NCI-H2171 (cell line): ENCODE data around the gene IRF4.

ENCODE experiments used
- DNase-seq: peaks from one replicate; lab custom pipeline; 2025; lab: John Stamatoyannopoulos, UW

Gene IRF4

GRCh38 chr6:353642-354614 lies 37.6 kb upstream of the IRF4 start:
- no peak for DNase-seq

GRCh38 chr6:354631-355280 lies 36.8 kb upstream of the IRF4 start:
- no peak for DNase-seq

- DNase-seq: no peak
Observed at GRCh38 chr6:355373-356208, 36.0 kb upstream of the IRF4 start.

DNA sequence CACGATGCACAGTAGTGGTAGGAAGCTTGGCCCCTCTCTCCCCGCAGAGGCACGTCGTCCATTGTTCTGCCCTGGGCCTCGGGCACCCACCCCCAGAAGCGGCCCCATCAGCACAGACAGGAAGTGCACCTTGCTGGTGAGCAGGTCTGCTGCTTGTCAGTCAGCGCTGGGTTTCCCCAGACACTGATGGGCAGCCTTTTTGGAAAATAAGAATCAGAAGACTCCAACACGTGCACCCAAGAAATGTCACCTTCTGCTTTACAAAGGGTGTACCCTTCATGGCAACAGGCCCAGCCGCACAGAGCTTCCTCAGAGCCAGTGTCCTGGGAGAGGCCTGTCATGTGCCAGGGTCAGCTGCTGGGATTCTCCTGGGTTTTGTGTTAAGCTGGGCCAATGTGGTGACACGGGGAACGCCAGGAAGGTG lies 34.7 kb upstream of the IRF4 start:
- DNase-seq: no peak

- DNase-seq: no peak
Observed at GRCh38 chr6:357261-357790, 34.2 kb upstream of the IRF4 start.

DNA sequence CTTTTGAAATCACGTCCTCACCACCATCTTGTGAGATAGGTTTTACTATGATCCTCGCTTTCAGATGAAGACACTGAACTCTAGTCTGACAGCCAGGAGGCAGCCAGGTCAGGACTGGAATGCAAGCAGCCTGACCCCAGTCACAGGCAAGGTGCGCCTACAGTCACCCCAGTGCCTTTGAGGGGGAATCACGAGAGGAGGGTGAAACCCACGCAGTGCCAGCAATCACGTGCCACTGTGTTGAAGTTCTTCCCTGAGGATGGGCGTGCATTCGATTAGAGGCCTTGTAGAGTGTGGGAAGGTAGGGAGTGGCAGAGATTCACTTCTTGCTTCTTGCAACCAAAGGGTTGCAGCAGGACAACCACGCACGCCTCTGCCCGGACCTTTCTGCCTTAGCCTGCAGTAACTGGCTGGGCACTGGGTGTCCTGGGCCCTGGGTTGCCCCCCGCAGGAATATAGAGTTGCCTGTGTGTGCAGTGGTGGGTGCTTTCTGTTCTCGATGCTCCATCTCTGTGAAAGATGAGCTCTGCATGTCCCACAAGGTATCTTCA lies 33.7 kb upstream of the IRF4 start:
- no peak for DNase-seq

DNA sequence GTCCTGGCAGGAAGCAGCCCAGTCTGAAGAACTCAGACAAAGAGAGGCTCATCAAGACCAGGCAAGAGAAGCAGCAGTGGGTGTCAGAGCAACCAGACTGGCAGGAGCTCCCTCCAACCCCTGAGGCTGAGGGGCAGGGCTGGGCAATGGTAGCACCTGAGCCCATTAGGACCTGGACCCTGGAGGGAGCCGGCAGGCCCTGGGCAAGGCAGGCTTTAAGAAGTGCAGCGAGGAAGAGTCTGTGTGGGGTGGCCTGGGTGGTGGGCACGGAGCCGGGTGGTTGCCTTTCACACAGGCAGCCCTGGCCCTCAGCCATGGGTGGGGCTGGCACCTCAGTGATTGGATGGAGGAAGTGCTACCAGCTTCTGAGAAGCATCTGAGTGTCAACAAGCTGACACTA lies 33.1 kb upstream of the IRF4 start:
- DNase-seq: no peak

- no peak for DNase-seq
Observed at GRCh38 chr6:358847-359246, 32.7 kb upstream of the IRF4 start.

DNA sequence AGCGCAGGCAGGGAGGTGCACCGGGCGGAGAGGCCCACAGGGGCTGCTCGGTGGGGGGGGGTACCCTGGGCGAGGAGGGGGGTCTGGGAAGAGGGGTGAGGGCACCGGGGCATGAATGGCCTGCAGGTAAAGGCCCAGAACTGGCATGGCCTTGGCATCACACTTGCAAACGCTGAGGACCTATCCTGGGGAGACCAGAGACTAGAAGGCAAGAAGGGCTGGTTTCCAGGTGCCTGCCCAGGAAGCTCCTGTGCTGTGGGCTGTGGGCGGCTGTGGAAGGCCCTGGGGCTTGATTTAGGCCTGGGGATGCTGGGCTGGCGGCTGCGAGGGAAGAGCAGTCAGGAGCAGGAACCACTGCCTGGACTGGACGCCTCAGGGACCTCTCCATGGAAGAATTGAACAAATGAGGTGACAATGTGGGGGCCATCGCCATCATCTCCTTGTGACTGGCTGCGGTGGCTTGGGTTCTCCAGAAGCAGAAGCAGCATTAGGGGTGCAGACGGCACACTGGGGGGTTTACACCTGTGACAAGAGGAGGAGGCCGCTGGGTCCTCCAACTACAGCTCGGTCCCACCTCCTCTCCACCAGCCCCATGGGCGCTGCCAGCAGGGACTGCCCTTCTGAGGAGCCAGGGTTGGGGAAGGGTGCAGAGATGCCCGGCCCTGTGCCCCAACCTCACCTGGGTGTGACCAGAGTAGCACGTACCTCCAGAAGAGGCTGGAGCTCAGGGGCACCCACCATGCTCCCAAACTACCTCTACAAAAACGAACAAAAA lies 32.1 kb upstream of the IRF4 start:
- no peak for DNase-seq

DNA sequence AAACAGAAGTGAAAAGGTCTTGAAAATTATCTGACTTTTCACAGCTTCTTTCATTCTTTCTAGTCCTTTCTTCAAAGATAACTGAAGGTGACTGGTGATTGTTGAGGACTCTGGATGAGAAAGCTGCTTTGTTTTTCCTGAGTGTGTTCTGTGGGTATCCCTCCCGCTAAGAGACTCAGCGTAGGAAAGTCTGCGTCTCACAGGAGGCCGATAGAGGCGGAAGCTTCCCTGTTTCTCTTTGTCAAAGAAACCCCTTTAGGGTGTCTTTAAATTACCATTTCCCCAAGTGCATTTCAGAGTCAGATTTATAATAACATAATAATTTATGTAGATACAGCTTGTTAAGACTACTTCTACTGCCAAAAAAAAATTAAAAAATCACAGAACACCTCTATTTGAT lies 31.2 kb upstream of the IRF4 start:
- DNase-seq: no peak

GRCh38 chr6:360764-361373 lies 30.7 kb upstream of the IRF4 start:
- DNase-seq: no peak

GRCh38 chr6:361411-362132 lies 30.0 kb upstream of the IRF4 start:
- no peak for DNase-seq

GRCh38 chr6:362231-362923 lies 29.2 kb upstream of the IRF4 start:
- DNase-seq: no peak

GRCh38 chr6:362924-363249 lies 28.7 kb upstream of the IRF4 start:
- DNase-seq: no peak

DNA sequence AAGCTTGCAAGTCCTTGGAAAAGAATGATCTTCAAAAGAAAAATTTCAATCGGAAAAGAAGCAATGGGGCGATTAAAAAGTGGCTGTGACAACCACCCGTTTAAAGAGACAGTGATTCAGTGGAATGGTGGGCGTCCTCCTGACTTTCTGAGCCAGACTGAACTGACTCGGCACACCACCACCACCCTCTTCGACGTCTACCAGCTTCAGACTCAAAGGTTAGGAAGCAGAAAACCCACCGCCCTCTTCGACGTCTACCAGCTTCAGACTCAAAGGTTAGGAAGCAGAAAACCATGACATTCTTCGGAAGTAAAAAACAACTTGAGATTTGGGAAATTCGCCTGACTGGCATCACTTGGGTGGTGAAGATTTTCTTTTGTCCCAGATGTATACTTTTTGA lies 28.3 kb upstream of the IRF4 start:
- no peak for DNase-seq

DNA sequence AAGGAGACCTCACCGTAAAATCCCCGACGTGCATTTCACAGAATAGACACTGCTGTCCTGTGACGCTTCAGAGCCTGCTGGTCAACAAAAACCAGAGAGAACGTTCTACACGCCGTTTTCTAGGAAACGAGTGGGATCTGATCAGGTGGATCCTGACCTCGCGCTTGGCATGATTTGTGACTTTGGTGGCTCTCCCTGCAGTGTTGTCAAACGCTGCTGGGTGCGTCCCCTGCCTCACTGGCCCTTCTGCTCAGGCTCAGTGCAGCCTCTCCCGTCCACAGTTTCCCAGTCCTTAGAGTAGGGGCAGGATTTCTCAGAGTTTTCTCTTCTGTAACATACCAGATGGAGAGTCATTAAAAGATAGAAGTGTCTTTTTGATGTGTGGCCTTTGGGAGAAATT lies 27.6 kb upstream of the IRF4 start:
- no peak for DNase-seq

DNA sequence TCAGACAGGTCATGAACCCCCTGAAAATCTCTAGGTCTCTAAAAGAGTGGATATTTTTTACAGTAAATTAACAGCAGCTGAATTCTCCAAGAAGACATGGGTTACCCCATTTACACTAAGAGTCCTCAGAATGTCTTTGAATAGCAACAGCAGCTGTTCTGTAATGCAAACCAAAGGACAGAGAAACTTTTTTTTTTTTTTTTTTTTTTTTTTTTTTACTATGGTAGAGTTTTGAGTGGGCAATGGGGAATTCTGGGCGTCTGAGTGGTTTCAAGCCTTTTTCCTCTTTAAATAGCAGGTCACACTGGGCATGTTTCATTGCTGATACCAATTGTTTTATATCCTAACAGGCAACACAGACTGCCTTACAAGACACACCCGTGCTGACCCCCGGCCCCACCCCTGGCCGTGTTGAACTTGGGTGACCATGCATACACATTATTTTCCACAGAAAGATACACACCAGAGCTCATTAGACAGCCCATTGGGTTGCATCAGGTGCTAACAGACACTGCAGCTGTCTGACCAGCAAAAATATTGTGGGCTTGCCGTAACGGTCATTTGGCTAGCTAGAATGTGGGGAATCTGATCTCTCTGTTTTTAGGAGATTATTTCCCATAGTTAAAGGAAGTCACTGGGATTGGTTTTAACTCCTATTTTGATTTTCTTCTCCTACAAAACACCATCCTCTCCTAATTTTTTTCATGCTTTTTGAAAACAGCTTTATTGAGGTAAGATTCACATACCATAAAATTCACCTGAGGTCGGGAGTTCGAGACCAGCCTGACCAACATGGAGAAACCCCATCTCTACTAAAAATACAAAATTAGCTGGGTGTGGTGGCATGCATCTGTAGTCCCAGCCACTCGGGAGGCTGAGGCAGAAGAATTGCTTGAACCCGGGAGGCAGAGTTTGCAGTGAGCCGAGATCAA lies 26.7 kb upstream of the IRF4 start:
- no peak for DNase-seq

- no peak for DNase-seq
Observed at GRCh38 chr6:365835-366234, 25.7 kb upstream of the IRF4 start.
